Central memory CD8-positive, alpha-beta T cell (primary cell): Measurements from ENCODE around the gene PPP1R13B.

ENCODE experiments used
- ATAC-seq: fragments of 150-1000 bp; cut with Tn5 transposase; replicated peaks from 2 replicates; pipeline ENCODE4 v1.10.0; 2022; ENCODE audit warnings: mild to moderate bottlenecking, moderate FRiP score, moderate number of reproducible peaks; ENCODE audit not compliant: poor library complexity, severe bottlenecking; ENCODE audit errors: extremely low read depth
- DNase-seq, 2 donors: peaks; one replicate each; pipeline ENCODE4 v3.0.0; 2021; ENCODE audit warnings: low spot score in 2 of 2
- H3K27ac Mint-ChIP-seq: one replicate; pipeline ENCODE4 v1.8.0; 2022; ENCODE audit warnings: low read depth, mild to moderate bottlenecking, moderate library complexity, mixed read lengths
- H3K27me3 Mint-ChIP-seq: one replicate; pipeline ENCODE4 v1.8.0; 2022; ENCODE audit warnings: mixed read lengths
- H3K36me3 Mint-ChIP-seq: one replicate; pipeline ENCODE4 v1.8.0; 2022; ENCODE audit warnings: mild to moderate bottlenecking, moderate library complexity, mixed read lengths; ENCODE audit not compliant: insufficient read depth
- H3K4me1 Mint-ChIP-seq: one replicate; pipeline ENCODE4 v1.8.0; 2022; ENCODE audit warnings: mixed read lengths
- H3K4me3 Mint-ChIP-seq: one replicate; pipeline ENCODE4 v1.8.0; 2022; ENCODE audit warnings: mild to moderate bottlenecking, moderate library complexity, mixed read lengths
- H3K9me3 Mint-ChIP-seq: one replicate; pipeline ENCODE4 v1.8.0; 2022; ENCODE audit warnings: mixed read lengths

PPP1R13B gene

GRCh38 chr14:103770902-103771301 lies 76.5 kb downstream of the PPP1R13B start:
- peaks cover 5% of the 10 kb centered on the region for H3K36me3 Mint-ChIP-seq
- H3K4me1 Mint-ChIP-seq: no peaks in the 10 kb centered on the region
- no peaks in the 10 kb centered on the region for H3K27me3 Mint-ChIP-seq
- H3K4me3 Mint-ChIP-seq: no peak overlapping the region
- no peak for ATAC-seq
- no peak overlapping the region for H3K27ac Mint-ChIP-seq
- no peak for DNase-seq
- H3K9me3 Mint-ChIP-seq: no peaks in the 10 kb centered on the region

GRCh38 chr14:103770500-103770899 lies 76.9 kb downstream of the PPP1R13B start:
- H3K27me3 Mint-ChIP-seq: no peaks in the 10 kb centered on the region
- H3K4me3 Mint-ChIP-seq: no peak overlapping the region
- DNase-seq: no peak
- H3K27ac Mint-ChIP-seq: no peak overlapping the region
- peaks cover 5% of the 10 kb centered on the region for H3K36me3 Mint-ChIP-seq
- H3K4me1 Mint-ChIP-seq: no peaks in the 10 kb centered on the region
- H3K9me3 Mint-ChIP-seq: no peaks in the 10 kb centered on the region
- ATAC-seq: no peak

- H3K9me3 Mint-ChIP-seq: no peaks in the 10 kb centered on the region
- ATAC-seq (no peak), DNase-seq (no peak)
- peaks cover 3% of the 10 kb centered on the region for H3K36me3 Mint-ChIP-seq
- H3K4me3 Mint-ChIP-seq: no peak overlapping the region
- H3K27ac Mint-ChIP-seq: no peak overlapping the region
- H3K27me3 Mint-ChIP-seq: no peaks in the 10 kb centered on the region
- H3K4me1 Mint-ChIP-seq: peaks cover 11% of the 10 kb centered on the region
Observed at GRCh38 chr14:103767336-103767894, 80.0 kb downstream of the PPP1R13B start.

GRCh38 chr14:103765526-103765925 lies 81.8 kb downstream of the PPP1R13B start:
- no peak for DNase-seq
- Mint-ChIP-seq H3K27me3 (no peaks in the 10 kb centered on the region), H3K4me3 (no peak overlapping the region), H3K27ac (peak overlapping the region; percentile 27), H3K36me3 (peaks cover 3% of the 10 kb centered on the region), H3K4me1 (peaks cover 13% of the 10 kb centered on the region), H3K9me3 (no peaks in the 10 kb centered on the region)
- ATAC-seq: no peak

GRCh38 chr14:103763730-103764488 lies 83.5 kb downstream of the PPP1R13B start:
- Mint-ChIP-seq H3K4me3 (no peak overlapping the region), H3K27ac (peak overlapping the region; percentile 57), H3K4me1 (peaks cover 15% of the 10 kb centered on the region), H3K27me3 (no peaks in the 10 kb centered on the region), H3K9me3 (no peaks in the 10 kb centered on the region), H3K36me3 (peaks cover 2% of the 10 kb centered on the region)
- ATAC-seq: peak; percentile 65
- DNase-seq: no peak

- H3K27ac Mint-ChIP-seq: no peak overlapping the region
- H3K36me3 Mint-ChIP-seq: peaks cover 2% of the 10 kb centered on the region
- ATAC-seq: no peak
- H3K27me3 Mint-ChIP-seq: no peaks in the 10 kb centered on the region
- H3K4me1 Mint-ChIP-seq: peaks cover 15% of the 10 kb centered on the region
- H3K9me3 Mint-ChIP-seq: no peaks in the 10 kb centered on the region
- no peak overlapping the region for H3K4me3 Mint-ChIP-seq
- no peak for DNase-seq
Observed at GRCh38 chr14:103762541-103762940, 84.8 kb downstream of the PPP1R13B start.

- no peak overlapping the region for H3K27ac Mint-ChIP-seq
- ATAC-seq: no peak
- H3K36me3 Mint-ChIP-seq: peaks cover 2% of the 10 kb centered on the region
- H3K4me3 Mint-ChIP-seq: no peak overlapping the region
- no peaks in the 10 kb centered on the region for H3K9me3 Mint-ChIP-seq
- peaks cover 15% of the 10 kb centered on the region for H3K4me1 Mint-ChIP-seq
- no peak for DNase-seq
- H3K27me3 Mint-ChIP-seq: no peaks in the 10 kb centered on the region
Observed at GRCh38 chr14:103762036-103762435, 85.3 kb downstream of the PPP1R13B start.

GRCh38 chr14:103758059-103758776 lies 89.2 kb downstream of the PPP1R13B start:
- ATAC-seq (no peak), DNase-seq (no peak)
- no peak overlapping the region for H3K27ac Mint-ChIP-seq
- H3K9me3 Mint-ChIP-seq: no peaks in the 10 kb centered on the region
- H3K36me3 Mint-ChIP-seq: peaks cover 4% of the 10 kb centered on the region
- H3K4me1 Mint-ChIP-seq: peaks cover 4% of the 10 kb centered on the region
- H3K4me3 Mint-ChIP-seq: no peak overlapping the region
- no peaks in the 10 kb centered on the region for H3K27me3 Mint-ChIP-seq

GRCh38 chr14:103755060-103755459 lies 92.3 kb downstream of the PPP1R13B start:
- ATAC-seq (no peak), DNase-seq (no peak)
- Mint-ChIP-seq H3K4me3 (no peak overlapping the region), H3K9me3 (no peaks in the 10 kb centered on the region), H3K36me3 (peaks cover 7% of the 10 kb centered on the region), H3K4me1 (no peaks in the 10 kb centered on the region), H3K27ac (no peak overlapping the region), H3K27me3 (no peaks in the 10 kb centered on the region)

- Mint-ChIP-seq H3K36me3 (peaks cover 7% of the 10 kb centered on the region), H3K4me3 (no peak overlapping the region), H3K4me1 (peaks cover 1% of the 10 kb centered on the region), H3K9me3 (no peaks in the 10 kb centered on the region), H3K27ac (no peak overlapping the region), H3K27me3 (no peaks in the 10 kb centered on the region)
- DNase-seq (no peak), ATAC-seq (no peak)
Observed at GRCh38 chr14:103753774-103754173, 93.6 kb downstream of the PPP1R13B start.

- Mint-ChIP-seq H3K27ac (no peak overlapping the region), H3K4me1 (peaks cover 12% of the 10 kb centered on the region), H3K27me3 (no peaks in the 10 kb centered on the region), H3K4me3 (no peak overlapping the region), H3K36me3 (peaks cover 9% of the 10 kb centered on the region), H3K9me3 (no peaks in the 10 kb centered on the region)
- DNase-seq: no peak
- no peak for ATAC-seq
Observed at GRCh38 chr14:103749860-103750259, 97.5 kb downstream of the PPP1R13B start.

GRCh38 chr14:103749452-103749851 lies 97.9 kb downstream of the PPP1R13B start:
- Mint-ChIP-seq H3K36me3 (peaks cover 9% of the 10 kb centered on the region), H3K27ac (peak overlapping the region; percentile 32), H3K4me1 (peaks cover 12% of the 10 kb centered on the region), H3K4me3 (no peak overlapping the region), H3K27me3 (no peaks in the 10 kb centered on the region), H3K9me3 (no peaks in the 10 kb centered on the region)
- ATAC-seq (no peak), DNase-seq (no peak)

- Mint-ChIP-seq H3K27ac (peak overlapping the region; percentile 88), H3K36me3 (peaks cover 8% of the 10 kb centered on the region), H3K9me3 (no peaks in the 10 kb centered on the region), H3K4me1 (peaks cover 12% of the 10 kb centered on the region), H3K4me3 (peak overlapping the region; percentile 56), H3K27me3 (no peaks in the 10 kb centered on the region)
- peak; percentile 100 for ATAC-seq
- peak; percentile 46 to 71 for DNase-seq
Observed at GRCh38 chr14:103748534-103748857, 98.9 kb downstream of the PPP1R13B start.
